ENCODE results near the gene TNFAIP8L1. TPM values are rescaled to one million over a fixed set of nuclear protein-coding genes. Genes with fewer than 3 reads are reported as not detected.
"Not testable (repeated sequence)": the region's sequence is repeated elsewhere in the genome, so short reads cannot be mapped to it uniquely, and the experiment has no call there.

The TNFAIP8L1 gene
- 3.9 TPM for polyA plus RNA-seq (2013, experiment 1 of 2; ENCODE audit: insufficient read length)
- 4.2 TPM for polyA plus RNA-seq (2013, experiment 2 of 2; ENCODE audit: insufficient read length)

- peak; percentile 96 for DNase-seq
These were observed at the start of gene TNFAIP8L1 for GRCh38 chr19:4638828-4639530. TSS of gene TNFAIP8L1 (plus strand) at chr19:4639516. CDS start at chr19:4651870, 12,354 bp downstream.

DNA sequence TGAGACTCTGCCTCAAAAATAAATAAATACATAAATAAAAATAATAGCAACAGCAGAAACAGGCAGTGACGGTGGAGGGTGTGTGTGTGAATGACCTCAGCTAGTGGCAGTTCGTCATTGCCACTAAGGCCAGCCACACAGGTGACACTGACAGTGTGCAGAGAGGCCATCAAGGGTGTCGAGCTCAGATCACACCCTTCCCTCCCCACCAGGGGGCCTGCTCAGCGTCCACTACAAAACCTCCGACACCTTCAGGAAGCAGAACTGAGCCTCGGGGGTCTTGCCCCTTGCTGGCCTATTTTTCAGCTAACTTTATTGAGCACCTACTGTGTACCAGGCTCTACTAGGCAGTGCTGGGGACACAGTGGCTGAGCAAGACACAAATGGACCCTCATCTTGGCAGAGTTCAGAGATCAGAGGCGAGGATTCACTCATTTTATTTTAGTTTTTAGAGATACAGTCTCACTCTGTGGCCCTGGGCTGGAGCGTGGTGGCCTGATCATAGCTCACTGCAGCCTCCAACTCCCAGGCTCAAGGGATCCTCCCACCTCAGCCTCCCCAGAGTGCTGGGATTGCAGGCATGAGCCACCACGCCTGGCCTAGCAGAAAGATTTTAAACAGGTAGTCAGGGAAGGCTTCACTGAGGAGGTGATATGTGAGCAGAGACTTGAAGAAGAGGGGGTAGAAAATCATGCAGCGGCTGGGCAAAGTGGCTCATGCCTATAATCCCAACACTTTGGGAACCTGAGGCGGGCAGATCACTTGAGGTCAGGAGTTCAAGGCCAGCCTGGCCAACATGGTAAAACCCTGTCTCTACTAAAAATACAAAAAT, 49.5 kb upstream of the TNFAIP8L1 start:
- DNase-seq: no peak

DNA sequence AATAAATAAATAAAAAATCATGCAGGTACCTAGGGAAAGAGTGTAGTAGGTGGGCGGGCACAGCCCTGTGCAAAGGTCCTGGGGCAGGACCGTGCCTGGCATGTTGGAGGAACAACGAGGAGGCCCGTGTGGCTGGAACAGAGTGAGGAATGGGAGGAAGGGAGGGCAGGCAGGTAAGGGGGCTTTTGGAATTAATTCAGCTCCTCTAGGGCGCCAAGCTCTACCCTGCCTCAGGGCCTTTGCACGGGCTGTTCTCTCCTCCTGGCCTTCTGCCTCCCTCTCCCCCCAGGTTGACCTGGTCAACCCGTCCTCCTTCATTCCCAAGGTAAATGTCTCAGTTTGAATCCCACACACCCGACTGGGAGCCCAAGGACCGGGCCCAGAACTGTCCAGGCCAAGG, 48.8 kb upstream of the TNFAIP8L1 start:
- no peak for DNase-seq

GRCh38 chr19:4591320-4591719, 48.0 kb upstream of the TNFAIP8L1 start:
- no peak for DNase-seq

GRCh38 chr19:4592445-4592844, 46.9 kb upstream of the TNFAIP8L1 start:
- no peak for DNase-seq

- DNase-seq: no peak
These were observed 45.9 kb upstream of the TNFAIP8L1 start for GRCh38 chr19:4593409-4593851.

- DNase-seq: no peak
These were observed 45.1 kb upstream of the TNFAIP8L1 start for GRCh38 chr19:4594201-4594600.

GRCh38 chr19:4595158-4595557, 44.2 kb upstream of the TNFAIP8L1 start:
- not testable (repeated sequence) for DNase-seq

DNA sequence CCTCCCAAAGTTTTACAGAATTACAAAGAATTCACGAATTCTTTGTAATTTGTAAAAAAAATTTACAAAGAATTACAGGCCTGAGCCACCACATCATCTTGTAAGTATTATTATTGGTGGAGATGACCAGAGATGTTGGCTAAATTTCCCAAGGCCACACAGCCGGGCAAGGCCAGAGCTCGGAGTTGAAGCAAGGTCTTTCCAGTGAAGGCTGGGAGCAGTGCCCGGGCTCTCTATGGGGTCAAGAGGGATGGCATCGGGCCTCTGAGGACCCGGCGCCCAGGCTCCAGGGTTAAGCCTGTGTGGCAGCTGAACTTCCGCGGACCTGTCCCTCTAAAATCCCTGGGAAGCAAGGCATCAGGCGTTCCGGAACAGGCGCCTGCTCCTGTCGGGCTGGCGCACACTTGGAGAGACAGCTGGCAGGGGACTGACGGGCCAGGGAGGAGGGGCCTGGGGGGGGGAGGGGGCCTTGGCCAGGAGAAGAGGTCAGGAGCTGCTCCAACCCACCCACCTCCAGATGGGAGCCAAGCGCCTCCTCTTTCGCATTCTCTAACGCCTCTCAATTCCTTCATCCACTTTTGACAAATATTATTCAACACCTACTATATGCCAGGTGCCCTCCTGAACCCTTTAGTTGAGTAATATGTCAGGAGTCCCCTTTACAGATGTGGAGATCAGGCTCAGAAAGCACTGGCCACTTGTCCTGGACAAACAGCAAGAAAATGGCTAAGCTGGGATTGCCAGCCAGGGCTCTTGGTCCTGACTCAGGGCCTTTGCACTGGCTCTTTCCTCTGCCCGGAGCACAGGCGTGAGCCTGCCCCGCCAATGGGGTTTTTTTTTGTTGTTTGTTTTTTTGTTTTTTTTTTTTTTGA, 43.0 kb upstream of the TNFAIP8L1 start:
- no peak for DNase-seq

DNA sequence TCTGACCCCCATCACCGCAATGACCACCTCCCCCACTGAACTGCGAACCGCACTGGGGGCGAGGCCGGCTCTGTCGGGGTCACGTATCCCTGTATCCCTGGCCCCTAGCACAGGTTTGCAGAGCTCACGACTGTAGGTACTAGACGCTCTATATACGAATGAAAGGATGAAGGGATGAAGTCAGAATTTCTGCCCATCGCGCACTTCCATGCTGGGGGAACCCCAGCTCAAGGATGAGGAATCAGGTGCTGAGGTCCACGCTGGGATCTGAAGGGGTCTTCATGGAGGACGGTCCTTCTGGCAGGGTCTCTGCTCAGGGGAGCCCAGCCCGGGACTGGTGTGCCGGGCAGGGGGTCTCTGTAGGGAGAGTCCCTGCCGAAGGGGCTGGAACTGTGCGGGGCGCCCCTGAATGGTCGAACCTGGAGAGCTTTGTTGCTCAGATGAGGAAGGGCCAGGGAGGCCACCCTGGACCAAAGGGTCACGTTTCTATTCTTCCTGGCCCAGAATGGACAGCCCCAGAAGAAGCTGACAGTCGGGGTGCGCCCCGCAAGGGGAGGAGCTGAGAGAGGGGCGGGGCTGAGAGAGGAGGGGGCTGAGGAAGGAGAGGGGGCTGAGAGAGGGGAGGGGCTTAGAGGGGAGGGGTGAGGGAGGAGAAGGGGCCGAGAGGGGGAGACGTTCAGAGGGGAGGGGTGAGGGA, 41.9 kb upstream of the TNFAIP8L1 start:
- DNase-seq: no peak

DNA sequence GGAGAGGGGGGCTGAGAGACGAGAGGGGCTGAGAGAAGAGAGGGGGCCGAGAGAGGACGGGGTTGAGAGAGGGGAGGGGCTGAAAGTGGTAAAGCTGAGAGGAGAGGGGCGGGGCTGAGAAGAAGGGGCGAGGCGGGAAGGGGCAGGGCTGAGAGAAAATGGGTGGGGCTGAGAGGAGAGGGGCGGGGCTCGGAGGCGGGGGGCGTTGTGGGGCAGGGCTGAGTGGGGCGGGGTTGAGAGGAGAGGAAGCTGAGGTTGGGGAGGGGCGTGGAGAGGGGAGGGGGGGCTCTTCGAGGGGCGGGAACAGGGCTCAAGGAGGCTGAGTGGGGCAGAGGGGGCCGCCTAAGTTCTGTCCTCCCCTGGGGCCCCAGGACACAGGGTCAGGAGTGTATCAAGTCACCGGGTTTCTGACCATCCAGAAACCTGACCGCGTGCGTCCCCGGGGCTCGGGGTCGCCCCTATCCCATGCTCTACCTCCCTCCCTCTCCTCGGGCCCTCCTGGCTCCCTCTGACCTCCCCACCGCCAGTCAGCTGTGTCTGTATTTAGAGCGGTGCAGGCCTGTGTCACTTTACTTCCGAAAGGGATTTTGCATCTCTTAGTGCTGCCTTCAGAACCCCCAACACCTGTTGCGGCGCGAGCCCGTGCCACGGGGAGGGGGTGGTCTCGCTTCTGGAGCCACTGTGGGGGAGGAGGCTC, 41.2 kb upstream of the TNFAIP8L1 start:
- DNase-seq: no peak

- no peak for DNase-seq
These were observed 40.6 kb upstream of the TNFAIP8L1 start for GRCh38 chr19:4598712-4599111.

- no peak for DNase-seq
These were observed 39.2 kb upstream of the TNFAIP8L1 start for GRCh38 chr19:4600082-4600481.

DNA sequence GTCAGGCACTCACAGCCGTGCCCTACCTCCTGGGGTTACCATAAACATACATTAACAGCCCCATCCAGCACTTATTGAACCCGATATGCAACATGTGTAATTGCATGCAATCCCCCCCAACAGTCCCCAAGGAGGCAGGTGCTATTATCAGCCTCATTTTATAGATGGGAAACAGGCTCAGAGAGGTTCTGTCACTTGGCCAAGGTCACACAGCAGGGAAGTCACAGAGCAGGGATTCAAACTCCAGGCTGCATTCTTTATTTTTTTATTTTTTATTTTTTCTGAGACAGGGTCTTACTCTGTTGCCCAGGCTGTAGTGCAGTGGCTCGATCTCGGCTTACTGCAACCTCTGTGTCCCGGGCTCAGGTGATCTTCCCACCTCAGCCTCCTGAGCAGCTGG, 38.4 kb upstream of the TNFAIP8L1 start:
- DNase-seq: no peak

DNA sequence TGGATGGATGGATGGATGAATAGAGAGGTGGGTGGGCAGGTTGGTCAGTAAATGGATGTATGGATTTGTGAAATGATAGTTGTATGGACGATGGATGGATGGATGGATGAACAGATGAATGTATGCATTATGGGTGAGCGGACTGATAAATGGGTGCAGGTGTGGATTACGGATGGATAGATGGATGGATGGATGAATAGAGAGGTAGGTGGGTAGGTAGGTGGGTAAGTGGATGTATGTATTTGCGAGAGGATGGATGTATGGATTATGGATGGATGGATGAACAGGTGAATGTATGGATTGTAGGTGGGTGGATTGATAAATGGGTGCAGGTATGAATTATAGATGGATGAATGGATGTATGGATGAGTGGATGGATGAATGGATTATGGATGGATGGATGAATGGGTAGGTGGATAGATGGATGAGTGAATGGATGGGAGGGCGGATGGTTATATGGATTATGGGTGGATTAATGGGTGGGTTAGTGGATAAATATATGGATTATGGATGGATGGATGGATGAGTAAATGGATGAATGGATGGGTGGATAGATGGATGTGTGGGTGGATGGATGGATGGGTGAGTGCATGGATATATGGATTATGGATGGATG, 37.0 kb upstream of the TNFAIP8L1 start:
- no peak for DNase-seq

- no peak for DNase-seq
These were observed 36.4 kb upstream of the TNFAIP8L1 start for GRCh38 chr19:4602915-4603314.

GRCh38 chr19:4604912-4605311, 34.4 kb upstream of the TNFAIP8L1 start:
- DNase-seq: no peak

DNA sequence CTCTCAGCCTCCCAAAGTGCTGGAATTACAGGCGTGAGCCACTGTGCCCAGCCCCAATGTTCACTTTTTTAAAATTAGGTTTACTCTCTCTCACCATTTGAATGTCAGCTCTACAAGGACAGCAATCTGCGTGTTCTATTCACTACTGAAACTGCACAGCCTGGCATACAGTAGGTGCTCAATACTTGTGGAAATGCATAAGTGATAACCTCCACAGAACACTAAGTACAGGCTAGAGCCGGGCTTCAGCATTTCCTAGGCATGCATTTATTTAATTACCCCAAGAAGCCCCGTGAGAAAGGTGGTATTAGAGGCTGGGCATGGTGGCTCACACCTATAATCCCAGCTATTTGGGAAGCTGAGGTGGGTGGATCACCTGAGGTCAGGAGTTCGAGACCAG, 33.1 kb upstream of the TNFAIP8L1 start:
- DNase-seq: no peak

- DNase-seq: no peak
These were observed 32.2 kb upstream of the TNFAIP8L1 start for GRCh38 chr19:4606921-4607678.

DNA sequence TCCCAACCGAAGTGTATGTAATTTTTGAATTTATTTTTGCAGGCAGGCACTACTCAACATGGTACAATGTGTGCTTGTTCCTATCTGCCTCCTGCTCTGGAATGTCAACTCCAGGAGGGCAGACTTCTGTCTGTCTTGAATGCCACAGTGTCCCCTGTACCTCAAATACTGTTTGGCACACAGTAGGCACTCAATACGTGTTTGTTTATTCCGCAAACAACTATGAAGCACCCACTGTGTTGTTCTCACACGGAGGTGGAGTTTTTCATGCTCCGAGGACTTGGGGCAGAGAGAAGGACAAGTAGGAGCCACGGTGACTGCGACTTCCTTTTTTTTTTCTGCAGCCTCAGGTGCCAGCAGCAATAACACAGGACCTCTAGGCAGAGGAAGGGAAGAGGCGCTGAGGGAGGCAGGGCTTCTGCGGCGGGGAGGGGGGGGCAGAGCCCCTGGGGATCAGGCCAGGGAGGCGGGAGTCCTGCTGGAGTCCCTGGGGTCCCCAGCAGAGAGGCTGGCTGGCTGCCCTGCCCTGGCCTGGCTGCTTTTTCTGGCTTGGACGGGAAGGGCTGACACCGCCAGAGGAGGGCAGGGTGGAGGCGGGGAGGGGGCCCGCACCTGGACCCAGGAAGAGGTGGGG, 29.3 kb upstream of the TNFAIP8L1 start:
- no peak for DNase-seq
